ENCODE data around the gene ANKMY1.

The ANKMY1 gene

GRCh38 chr2:240581811-240582210 lies 24.0 kb upstream of the ANKMY1 start:
- Histone ChIP-seq H3K27ac (ENCODE audit: poor library complexity, severe bottlenecking) (peak overlapping the region; percentile 74), H3K4me3 (ENCODE audit: severe bottlenecking) (no peak overlapping the region), H3K9me3 (ENCODE audit: severe bottlenecking) (no peaks in the 10 kb centered on the region), H3K27me3 (ENCODE audit: insufficient read depth, poor library complexity, severe bottlenecking) (no peaks in the 10 kb centered on the region), H3K4me1 (ENCODE audit: insufficient read depth, poor library complexity, severe bottlenecking) (peaks cover 32% of the 10 kb centered on the region), H3K36me3 (ENCODE audit: low read depth) (peaks cover 18% of the 10 kb centered on the region)
- ATAC-seq (ENCODE audit: low read depth) (no peak), DNase-seq (ENCODE audit: low spot score) (no peak)
- TF ChIP-seq CTCF (IDR thresholded peaks at IDR 0.05; ENCODE audit: poor library complexity, severe bottlenecking), result no peak

GRCh38 chr2:240579771-240580614 lies 22.2 kb upstream of the ANKMY1 start:
- Histone ChIP-seq H3K4me1 (ENCODE audit: insufficient read depth, poor library complexity, severe bottlenecking) (peaks cover 28% of the 10 kb centered on the region), H3K36me3 (ENCODE audit: low read depth) (peaks cover 20% of the 10 kb centered on the region), H3K27me3 (ENCODE audit: insufficient read depth, poor library complexity, severe bottlenecking) (no peaks in the 10 kb centered on the region), H3K9me3 (ENCODE audit: severe bottlenecking) (no peaks in the 10 kb centered on the region), H3K27ac (ENCODE audit: poor library complexity, severe bottlenecking) (peak overlapping the region; percentile 74), H3K4me3 (ENCODE audit: severe bottlenecking) (no peak overlapping the region)
- peak; percentile 42 for TF ChIP-seq CTCF (IDR thresholded peaks at IDR 0.05; ENCODE audit: poor library complexity, severe bottlenecking)
- DNase-seq (ENCODE audit: low spot score), result no peak
- peak; percentile 84 for ATAC-seq (ENCODE audit: low read depth)

GRCh38 chr2:240579071-240579762 lies 21.4 kb upstream of the ANKMY1 start:
- Histone ChIP-seq H3K27me3 (ENCODE audit: insufficient read depth, poor library complexity, severe bottlenecking) (no peaks in the 10 kb centered on the region), H3K9me3 (ENCODE audit: severe bottlenecking) (no peaks in the 10 kb centered on the region), H3K36me3 (ENCODE audit: low read depth) (peaks cover 18% of the 10 kb centered on the region), H3K27ac (ENCODE audit: poor library complexity, severe bottlenecking) (peak overlapping the region; percentile 74), H3K4me3 (ENCODE audit: severe bottlenecking) (no peak overlapping the region), H3K4me1 (ENCODE audit: insufficient read depth, poor library complexity, severe bottlenecking) (peaks cover 26% of the 10 kb centered on the region)
- DNase-seq (ENCODE audit: low spot score) (no peak), ATAC-seq (ENCODE audit: low read depth) (no peak)
- TF ChIP-seq CTCF (IDR thresholded peaks at IDR 0.05; ENCODE audit: poor library complexity, severe bottlenecking), result no peak

DNA sequence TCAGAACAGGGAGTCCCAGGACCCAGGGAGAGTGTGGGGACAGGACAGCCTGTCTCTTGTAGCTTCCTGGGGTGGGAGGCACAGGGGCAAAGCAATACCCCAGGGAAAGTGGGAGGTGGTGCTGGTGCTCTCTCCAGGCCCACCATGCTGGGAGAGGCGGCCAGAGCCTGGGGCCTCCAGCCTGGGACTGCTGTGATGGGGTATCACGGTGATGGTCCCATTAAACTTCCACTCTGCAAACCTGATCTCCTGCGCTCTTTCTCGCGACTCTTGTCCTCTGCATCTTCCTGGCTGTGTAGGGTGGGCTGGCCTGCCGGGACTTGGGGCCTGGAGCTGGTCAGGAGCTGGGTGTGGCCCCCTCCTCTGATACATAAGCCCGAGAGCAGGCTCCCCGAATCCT lies 20.7 kb upstream of the ANKMY1 start:
- no peak overlapping the region for H3K4me3 ChIP-seq (ENCODE audit: severe bottlenecking)
- no peak for TF ChIP-seq CTCF (IDR thresholded peaks at IDR 0.05; ENCODE audit: poor library complexity, severe bottlenecking)
- peaks cover 26% of the 10 kb centered on the region for H3K4me1 ChIP-seq (ENCODE audit: insufficient read depth, poor library complexity, severe bottlenecking)
- no peak for DNase-seq (ENCODE audit: low spot score)
- ATAC-seq (ENCODE audit: low read depth), result no peak
- no peaks in the 10 kb centered on the region for H3K9me3 ChIP-seq (ENCODE audit: severe bottlenecking)
- no peak overlapping the region for H3K27ac ChIP-seq (ENCODE audit: poor library complexity, severe bottlenecking)
- no peaks in the 10 kb centered on the region for H3K27me3 ChIP-seq (ENCODE audit: insufficient read depth, poor library complexity, severe bottlenecking)
- H3K36me3 ChIP-seq (ENCODE audit: low read depth), result peaks cover 18% of the 10 kb centered on the region

- TF ChIP-seq CTCF (IDR thresholded peaks at IDR 0.05; ENCODE audit: poor library complexity, severe bottlenecking), result no peak
- Histone ChIP-seq H3K36me3 (ENCODE audit: low read depth) (peaks cover 18% of the 10 kb centered on the region), H3K27ac (ENCODE audit: poor library complexity, severe bottlenecking) (no peak overlapping the region), H3K27me3 (ENCODE audit: insufficient read depth, poor library complexity, severe bottlenecking) (no peaks in the 10 kb centered on the region), H3K4me3 (ENCODE audit: severe bottlenecking) (no peak overlapping the region), H3K9me3 (ENCODE audit: severe bottlenecking) (no peaks in the 10 kb centered on the region), H3K4me1 (ENCODE audit: insufficient read depth, poor library complexity, severe bottlenecking) (peaks cover 23% of the 10 kb centered on the region)
- DNase-seq (ENCODE audit: low spot score) (no peak), ATAC-seq (ENCODE audit: low read depth) (no peak)
Measured at GRCh38 chr2:240578110-240578450, 20.3 kb upstream of the ANKMY1 start.

All from RWPE2 (cell line).